Activated CD4-positive, CD25-positive, alpha-beta regulatory T cell (primary cell): Measurements from ENCODE around the gene TRPM3.
"Not testable (repeated sequence)": the region's sequence is repeated elsewhere in the genome, so short reads cannot be mapped to it uniquely, and the experiment has no call there.

Source experiments
- DNase-seq, 4 experiments: peaks; one replicate each; lab custom pipeline; 2025; lab: John Stamatoyannopoulos, UW

Gene TRPM3

DNA sequence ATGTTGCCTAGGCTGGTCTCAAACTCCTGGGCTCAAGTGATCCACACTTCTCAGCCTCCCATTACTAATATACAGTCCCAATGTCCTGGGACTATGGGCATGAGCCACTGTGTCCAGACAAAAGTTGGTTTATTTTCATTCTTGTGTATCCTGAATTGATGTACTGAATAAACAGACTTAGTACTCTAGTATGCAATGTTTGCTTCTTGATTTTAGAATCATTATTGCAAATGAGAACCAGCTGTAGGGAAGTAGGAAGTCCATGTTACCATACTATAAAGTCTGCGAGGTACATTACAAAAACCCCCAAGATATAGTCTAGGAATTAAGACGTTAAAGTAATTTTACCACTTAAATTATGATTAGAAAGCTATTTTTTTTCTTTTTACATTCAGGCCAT is 372.4 kb downstream of the TRPM3 start:
- no peak for DNase-seq

DNA sequence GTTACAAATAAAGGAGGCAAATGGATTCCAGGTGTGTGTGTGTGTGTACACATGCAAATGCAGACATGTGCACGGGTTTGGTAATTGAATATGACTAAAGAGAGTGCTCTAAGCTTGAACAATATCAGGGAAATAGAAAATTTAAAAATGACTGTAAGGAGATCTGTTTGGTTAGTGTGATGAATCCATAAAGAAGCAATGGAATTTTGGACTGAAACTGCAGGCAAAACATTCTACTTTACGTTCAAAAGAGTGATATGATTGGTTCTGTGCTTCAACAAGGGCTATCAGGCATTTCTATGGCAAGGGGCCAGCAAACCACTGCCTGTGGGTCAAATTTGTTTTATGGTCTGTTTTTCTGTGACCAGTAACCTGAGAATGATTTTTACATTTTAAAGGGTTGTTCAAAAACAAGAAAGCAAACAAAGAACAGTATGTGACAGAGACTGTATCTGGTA is 374.1 kb downstream of the TRPM3 start:
- no peak for DNase-seq

DNA sequence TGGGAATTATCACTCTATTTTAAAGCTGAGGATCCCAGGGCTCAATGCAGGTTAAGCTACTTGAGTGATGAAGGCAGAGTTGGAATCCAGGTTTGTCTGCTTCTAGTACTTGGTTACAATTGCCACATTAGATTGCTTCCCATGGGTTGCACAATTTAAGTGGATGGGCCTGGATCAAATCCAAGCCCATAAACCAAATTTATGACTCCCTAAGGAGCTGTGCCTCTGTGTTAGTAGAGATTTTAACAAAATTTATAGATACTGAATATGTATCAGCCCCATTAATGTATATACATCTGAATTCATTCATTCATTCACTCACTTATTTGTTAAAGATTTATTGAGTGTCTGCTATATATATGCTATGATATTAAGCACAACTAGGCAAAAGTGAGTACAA is 374.7 kb downstream of the TRPM3 start:
- DNase-seq: no peak

DNA sequence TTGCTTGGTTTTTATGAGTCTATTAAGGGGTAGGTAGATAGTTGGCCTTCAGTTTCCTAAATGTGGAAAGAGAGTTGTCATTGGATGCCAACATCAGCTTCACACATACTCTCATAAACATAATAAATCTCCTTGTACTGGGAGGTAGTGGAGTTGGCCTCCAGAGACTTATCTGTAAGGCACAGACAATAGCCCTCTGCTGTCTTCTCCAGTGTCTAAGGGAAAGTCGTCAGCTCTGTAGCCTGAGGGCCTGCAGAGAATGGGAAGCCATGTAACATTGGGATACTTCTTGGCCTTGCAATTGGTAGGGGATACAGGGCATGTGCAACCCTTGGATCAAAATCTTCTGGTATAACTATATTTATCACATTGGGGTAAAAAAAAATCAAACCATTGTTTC is 375.1 kb downstream of the TRPM3 start:
- no peak for DNase-seq

DNA sequence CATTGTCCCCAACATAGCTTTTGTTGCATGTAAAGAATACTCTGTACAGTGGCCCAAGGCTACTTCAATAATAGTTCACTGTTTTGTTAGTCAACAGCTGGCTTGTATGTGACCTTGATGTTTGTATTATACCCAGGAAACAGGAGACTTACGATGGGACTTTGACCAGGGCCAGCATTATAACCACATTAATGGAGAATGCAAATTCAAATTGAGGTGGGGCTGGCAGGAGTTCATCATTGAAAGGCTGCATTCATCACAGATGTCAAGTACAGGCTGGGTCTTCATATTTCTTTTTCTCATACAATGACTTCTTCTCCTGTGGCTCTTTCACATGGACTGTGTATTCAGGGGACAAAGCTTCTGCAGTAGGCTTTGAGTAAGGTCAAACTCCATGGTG is 396.6 kb downstream of the TRPM3 start:
- not testable (repeated sequence) for DNase-seq

DNA sequence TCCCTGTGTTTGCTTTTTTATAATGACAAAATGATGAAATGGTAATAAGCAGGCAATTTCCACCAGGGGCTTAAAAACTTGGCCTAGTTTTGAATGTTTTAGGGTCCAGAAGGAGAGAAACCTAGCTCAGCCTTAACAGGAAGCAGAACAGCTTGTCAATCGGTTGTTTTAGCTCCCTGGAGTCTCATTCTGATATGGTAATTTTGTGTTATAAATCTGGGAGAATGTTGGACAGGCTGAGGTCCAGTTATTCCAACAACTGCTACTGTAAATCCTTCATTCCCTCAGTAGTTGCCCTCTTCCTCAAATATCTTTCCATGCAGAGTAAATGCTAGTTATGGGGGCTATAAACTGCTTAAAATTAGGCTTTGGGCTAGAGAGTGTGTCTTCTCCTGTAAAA is 397.4 kb downstream of the TRPM3 start:
- not testable (repeated sequence) for DNase-seq

DNA sequence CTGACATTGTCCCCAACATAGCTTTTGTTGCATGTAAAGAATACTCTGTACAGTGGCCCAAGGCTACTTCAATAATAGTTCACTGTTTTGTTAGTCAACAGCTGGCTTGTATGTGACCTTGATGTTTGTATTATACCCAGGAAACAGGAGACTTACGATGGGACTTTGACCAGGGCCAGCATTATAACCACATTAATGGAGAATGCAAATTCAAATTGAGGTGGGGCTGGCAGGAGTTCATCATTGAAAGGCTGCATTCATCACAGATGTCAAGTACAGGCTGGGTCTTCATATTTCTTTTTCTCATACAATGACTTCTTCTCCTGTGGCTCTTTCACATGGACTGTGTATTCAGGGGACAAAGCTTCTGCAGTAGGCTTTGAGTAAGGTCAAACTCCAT is 414.6 kb downstream of the TRPM3 start:
- not testable (repeated sequence) for DNase-seq

DNA sequence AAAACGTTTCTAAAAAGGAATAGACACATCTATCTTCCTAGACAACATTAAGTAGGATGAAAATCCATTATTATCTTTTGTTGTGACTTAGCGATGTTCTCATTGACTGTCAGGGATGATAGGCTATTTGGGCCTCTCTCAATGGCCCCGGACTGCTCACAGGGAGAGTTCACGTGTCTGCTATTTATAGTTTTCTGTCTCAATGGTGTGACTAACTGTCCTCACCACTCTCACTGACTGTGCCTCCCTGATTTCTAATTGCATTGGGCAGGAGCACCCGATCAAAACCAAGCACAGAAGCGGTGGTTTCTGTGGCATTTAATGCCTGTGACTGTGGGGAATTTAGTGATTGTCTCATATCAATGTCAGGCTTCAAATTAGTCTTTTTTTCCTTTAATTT is 420.3 kb downstream of the TRPM3 start:
- DNase-seq: no peak

DNA sequence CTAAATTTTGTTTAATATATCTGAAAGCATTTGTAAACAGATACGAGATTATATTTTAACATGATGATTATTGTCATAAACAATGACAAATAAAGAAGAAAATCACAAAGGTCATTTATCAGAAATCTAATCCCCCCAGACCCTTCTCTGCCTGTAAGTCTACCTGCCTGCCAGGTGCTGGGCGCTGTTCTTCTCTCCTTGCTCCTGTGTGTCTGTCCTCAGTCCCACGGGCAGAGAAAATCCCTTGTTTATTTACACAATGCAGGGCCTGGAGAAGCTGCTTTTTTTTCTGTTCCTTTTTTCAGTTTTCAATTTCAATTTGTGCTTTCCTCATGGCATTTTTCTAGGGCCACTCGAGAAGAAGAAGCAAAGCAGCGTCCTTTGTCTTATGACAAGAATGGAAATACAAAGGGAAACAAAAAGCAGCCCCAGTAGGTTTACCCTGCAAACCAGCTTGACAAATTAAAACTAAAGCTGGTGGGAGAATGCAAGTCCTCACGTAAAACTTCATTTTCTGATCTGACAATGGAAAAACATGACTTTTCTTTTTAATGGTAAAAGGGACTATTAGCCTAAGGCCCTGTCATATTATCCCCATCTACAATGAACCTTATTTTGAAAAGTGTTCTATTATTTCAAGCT is 424.6 kb downstream of the TRPM3 start:
- DNase-seq: no peak

DNA sequence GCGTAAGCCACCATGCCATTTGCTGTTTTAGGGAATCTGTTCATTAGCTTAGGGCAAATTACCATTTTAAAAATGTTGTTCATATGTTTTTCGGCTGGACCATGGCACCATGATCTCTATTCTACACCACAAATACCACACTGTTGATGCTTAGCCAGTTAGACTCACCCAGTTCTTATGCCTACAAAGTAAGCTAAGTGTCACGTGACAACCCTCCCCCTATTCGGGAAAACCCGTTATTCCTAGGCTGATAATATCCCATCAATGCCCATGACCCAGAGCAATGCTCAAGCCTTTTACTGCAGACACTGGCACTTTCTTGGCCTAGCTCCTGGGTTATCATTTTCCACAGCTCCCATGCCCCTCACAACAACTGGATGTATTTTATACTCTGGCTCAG is 426.7 kb downstream of the TRPM3 start:
- DNase-seq: no peak

DNA sequence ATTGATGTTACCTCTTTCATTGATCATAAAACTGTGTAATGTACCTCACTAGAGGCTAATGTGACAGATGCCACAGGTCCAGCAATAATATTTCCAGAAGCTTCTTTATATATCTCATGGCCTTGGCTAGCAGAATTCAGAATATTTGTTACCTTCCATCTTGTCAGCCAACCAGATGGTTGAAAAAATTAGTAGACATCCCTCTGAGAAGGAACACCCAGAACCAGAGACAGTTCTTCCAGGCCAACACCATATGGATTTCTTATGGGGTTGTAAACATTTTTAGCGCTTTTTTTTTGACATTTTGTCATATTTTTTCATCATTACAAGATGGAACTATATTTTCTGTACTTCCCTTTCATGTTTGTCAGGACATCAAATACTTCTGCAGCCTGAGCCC is 428.2 kb downstream of the TRPM3 start:
- no peak for DNase-seq

DNA sequence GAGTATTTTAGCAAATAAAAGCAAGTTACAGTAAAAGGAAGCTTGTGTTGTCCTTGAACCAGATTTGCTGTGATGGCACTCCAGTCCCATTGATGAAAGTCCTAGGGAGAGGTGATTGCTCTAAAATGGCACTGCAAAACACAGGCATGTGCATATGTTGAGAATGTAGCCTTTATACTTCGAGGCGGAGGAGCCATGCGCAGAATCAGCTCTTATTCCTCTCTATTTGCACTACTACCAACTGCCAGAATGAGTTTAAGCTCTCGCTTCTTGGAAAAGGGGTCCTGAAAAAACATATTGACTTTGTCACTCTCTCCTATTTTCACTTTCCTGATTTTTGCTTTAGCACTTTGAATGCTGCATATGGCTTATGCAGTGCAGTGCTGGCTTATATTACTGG is 429.0 kb downstream of the TRPM3 start:
- DNase-seq: no peak

DNA sequence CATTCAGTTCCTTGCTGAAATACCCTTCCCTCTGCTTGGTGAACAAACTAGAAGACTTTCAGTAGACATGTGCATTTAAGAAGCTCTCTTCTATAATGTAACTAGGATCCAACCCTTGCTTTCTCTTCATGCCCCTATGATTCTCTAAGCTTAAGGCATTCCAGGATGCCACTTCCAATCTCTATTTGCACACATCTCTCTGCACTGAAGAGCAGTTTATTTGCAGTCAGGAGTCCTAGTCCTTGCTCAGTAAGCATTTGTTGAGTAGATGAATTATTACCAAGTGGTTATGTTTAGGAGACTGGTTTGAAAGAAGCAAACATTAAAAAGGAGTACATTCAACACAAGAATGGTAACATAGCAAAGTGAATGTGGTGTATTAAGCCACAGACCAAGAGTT is 432.7 kb downstream of the TRPM3 start:
- no peak for DNase-seq

DNA sequence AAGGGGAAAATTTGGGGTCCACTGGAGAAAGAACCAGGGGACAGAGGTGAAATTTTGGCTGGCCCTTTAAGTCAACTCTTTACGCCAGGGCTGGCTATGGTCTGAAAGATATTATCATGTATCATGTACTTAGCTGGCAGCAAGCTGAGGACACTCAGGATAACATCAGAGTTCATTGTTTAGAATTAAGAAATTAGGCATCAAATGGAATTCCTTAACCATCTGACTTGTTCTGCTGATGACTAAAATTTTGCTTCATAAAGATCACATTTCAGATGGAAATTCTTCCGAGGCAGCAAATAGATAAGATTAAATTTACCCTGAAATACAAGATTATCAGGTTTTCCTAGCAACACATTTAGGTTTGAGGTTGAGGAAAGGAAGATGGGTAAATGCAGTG is 437.6 kb downstream of the TRPM3 start:
- no peak for DNase-seq

DNA sequence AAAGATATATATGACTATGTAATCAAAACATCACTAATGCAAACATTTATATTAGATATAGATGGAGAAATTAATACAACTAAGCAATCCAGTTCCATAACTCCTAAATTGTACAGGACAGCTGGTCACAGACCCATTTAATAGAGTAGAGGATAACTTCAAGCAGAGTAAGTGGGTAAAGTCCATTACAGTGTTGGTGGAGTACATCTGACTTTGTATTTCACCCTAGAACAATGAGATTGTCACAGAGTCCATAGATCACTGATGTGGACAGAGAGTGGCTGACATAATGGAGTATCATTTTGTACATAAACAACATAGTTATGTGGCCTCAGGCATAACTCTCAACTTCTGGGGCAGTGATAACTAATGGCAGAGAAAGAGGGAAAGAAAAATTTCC is 439.1 kb downstream of the TRPM3 start:
- no peak for DNase-seq

DNA sequence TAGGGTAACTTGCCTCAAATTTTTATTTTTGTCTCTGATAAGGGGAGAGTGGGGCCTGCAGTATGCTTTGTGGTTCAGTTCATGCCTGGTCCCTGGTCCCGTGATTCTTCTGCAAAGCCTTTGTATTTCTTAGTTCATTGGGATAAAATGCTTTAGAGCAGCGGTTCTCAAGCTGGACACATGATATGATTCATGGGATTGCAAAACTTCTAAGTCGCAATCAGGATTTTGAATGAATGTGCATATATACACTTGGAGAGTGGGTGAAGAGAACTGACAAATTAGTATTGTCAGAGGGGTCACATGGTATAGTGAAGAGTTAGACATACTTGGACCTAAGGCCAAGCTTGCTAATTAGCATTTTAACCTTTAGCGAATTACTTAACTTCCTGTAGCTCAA is 441.6 kb downstream of the TRPM3 start:
- DNase-seq: no peak

DNA sequence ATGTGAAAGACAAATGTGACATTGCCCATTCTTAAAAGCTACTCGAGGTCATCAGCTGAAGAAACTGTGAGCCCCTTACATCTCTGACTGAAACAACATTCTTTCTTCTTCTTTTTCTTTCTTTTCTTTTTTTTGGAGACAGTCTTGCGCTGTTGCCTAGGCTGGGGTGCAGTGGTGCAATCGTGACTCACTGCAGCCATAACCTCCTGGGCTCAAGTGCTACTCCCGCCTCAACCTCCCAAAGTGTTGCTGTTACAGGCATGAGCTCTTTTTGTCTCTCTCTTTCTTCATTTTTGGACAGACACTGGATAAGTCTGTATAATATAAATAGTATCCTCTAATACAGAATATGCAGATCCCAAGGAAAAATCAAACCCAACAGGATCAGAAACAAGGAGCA is 443.3 kb downstream of the TRPM3 start:
- no peak for DNase-seq

DNA sequence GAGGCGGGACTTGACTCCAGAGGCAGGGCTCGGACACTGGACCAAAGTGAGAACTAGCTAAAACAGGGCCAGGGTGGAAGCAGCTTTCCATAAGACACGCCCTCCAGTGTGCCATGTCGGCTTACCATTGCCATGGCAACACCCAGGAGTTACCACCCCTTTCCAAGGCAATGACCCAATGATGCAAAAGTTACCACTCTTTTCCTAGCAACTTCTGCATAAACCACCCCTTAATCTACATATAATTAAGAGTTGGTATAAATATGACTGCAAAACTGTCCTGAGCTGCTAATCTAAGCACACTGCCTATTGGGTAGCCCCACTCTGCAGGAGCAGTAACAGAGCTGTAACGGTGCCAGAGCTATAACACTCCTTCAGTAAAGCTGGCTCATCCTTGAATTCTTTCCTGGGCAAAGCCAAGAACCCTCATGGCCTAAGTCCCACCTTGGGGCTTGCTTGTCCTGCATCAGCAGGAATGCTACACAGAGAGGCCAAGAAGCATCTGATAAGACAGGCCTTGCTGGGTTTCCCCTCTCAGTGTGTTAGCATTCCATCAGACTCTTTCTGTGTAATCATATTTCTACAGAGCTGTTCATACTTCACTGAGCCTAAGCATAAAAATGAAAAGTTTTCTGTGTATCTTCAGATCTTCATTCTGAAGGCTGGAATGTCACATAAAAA is 444.2 kb downstream of the TRPM3 start:
- no peak for DNase-seq

DNA sequence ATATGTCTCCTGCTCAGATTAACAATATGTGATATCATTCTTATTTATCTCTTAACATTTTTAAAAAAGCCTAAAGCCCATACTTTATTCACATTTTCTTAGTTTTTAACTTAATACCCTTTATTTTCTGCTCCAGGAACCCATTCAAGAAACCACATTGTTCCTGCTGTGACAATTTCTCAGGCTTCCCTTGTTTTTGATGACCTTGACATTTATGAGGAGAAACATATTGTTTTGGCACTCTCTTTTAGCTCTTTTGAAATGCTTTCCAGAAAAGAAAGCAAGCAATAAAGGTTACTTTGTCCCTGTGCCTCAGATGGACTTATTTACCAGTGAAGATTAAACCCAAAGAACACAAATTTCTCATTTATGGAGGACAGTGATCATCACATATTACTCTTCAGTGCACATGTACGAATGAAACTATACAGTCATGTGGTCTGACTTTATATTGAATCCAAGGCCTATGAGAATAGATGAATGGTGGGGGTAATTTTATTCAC is 445.5 kb downstream of the TRPM3 start:
- no peak for DNase-seq

DNA sequence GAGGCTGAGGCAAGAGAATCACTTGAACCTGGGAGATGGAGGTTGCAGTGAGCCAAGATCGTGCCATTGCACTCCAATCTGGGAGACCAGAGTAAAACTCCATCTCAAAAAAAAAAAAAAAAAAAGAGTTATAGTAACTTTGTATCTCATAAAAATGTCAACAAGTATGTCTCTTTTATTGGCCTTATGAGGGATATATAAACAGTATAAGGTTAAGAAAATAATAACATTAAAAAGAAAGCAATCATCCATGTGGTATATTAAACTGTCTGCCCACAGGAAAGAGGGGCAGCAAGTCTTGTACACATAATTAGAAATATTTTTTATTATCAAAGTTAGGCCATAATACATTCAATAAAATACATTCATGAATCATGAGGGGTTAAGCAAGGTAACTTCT is 447.6 kb downstream of the TRPM3 start:
- no peak for DNase-seq

DNA sequence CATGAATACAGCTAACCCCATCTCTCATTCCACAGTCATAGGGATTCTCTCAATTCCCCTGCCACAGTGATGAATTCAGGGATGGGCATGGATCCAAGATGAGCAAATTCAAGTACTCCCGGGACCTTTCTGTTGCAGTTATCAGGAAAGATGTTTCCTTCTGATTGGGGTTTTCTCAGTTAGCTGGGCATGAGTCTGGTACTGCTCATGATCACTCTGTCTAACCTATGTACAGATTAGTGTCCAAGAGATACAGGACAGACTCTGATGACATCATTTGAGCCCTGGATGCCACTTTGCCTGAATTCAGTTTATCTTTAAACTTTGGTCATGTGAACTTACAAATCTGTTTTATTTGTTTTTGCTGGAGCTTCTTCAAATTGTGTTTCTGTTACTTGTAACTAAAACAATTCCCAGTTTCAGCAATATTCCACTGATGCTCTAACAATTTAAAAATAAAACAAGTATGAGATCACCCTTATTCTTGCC is 449.2 kb downstream of the TRPM3 start:
- DNase-seq: no peak

DNA sequence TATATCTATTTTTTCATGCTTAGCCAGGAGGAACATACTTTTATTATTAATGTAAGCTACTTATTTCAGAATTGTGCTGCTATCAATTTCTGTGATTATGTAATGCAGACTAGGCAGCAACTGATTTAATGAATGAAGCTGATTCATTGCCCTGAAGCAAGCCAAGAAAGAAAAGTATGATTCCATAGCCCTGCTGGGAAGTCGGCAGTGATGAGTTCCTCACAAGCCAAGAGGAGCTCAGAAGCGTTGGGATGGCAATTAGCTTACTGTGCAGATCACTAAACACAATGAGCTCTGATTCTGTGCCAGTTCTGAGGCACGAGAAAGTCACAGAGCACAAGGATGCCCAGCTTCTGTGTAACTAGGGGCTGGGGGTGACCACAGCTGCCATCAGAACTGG is 452.7 kb downstream of the TRPM3 start:
- no peak for DNase-seq

DNA sequence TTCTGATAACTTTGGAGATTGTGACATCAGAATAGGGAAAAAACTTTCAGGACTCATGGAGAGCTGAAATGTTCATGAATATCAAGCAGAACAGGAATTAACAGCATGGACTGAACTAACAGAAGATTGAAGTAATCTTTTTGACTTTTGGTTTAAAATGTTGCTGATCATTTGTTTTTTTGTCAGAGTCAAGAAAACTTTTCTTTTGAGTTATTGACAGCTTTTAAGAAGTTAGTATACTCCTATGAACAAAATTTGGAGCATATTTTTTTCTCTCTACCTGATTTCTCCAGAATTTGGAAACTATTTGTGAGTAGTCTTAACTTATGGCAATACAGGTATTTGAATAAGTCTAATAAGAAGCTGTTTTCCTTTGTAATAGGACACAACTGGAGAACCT is 462.7 kb downstream of the TRPM3 start:
- DNase-seq: no peak

DNA sequence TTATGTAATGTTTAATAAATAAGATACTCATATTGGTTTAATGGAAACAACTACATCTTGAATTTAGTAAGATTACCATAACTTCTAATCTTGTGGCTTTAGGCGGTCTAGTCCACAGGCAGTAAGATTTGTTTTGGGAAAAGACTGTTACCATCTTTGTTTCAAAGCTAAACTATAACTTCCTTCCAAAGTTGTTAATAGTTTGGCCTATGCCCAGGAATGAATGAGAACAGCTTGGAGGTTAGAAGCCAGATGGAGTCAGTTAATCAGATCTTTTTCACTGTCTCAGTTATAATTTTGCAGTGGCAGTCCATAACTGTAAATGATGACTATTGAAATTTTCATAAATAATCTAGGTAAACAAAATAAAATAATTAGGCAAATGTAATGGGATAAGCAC is 465.1 kb downstream of the TRPM3 start:
- DNase-seq: no peak
